A549 (cell line): Measurements from ENCODE around the gene C6orf132. TPM values are rescaled to one million over a fixed set of nuclear protein-coding genes. Genes with fewer than 3 reads are reported as not detected.

Experiments used
- ATAC-seq, 2 experiments: fragments of 200-7000 bp in 1 of 2; fragments of >200 bp in 1 of 2; cut with Nextera tagmentation in 1 of 2; cut with Tn5 transposase in 1 of 2; 3 replicates each; pipeline versions ENCODE4 v1.8.0 to v1.9.1; 2018 to 2020; ENCODE audit warnings: mild to moderate bottlenecking in 1 of 2, moderate library complexity in 1 of 2
- CTCF ChIA-PET: fragments of 300-600 bp; sonication (Branson Sonifier 250); formaldehyde crosslinking; extraction: SDS; loops from one replicate; lab custom pipeline; 2021; ENCODE audit warnings: antibody characterized with exemption, inconsistent platforms; lab: Yijun Ruan, JAX
- POLR2A ChIA-PET: fragments of 350-600 bp; formaldehyde crosslinking; extraction: SDS; loops from one replicate; lab custom pipeline; 2021; ENCODE audit warnings: antibody characterized with exemption, inconsistent platforms; lab: Yijun Ruan, JAX
- DNase-seq, 2 experiments: peaks; one replicate each; pipeline versions ENCODE4 v3.0.0 to v3.0.0-alpha.2; 2011 to 2016; ENCODE audit warnings: low read depth in 1 of 2, low spot score in 1 of 2
- FAIRE-seq: peaks from 2 replicates; lab custom pipeline; 2011; peaks lifted over from hg19 to GRCh38; lab: Jason Lieb, UNC
- H3K27ac ChIP-seq, 2 experiments: fragments of >200 bp; sonication (Bioruptor Twin); formaldehyde crosslinking; 3 replicates each; pipeline ENCODE4 v1.5.1; 2016 to 2017
- H3K4me1 ChIP-seq: fragments of >200 bp; sonication (Bioruptor Twin); formaldehyde crosslinking; 3 replicates; pipeline ENCODE4 v1.6.1; 2016
- H3K4me2 ChIP-seq: fragments of >200 bp; sonication (Bioruptor Twin); formaldehyde crosslinking; 3 replicates; pipeline ENCODE4 v1.6.1; 2016
- H3K4me3 ChIP-seq: fragments of >200 bp; sonication (Bioruptor Twin); formaldehyde crosslinking; 3 replicates; pipeline ENCODE4 v1.5.1; 2016
- H3K9me3 ChIP-seq: fragments of >200 bp; sonication (Bioruptor Twin); formaldehyde crosslinking; 3 replicates; pipeline ENCODE4 v1.6.1; 2016
- CBX8 ChIP-seq: fragments of 200-600 bp; sonication (generic); IDR thresholded peaks from 2 replicates; pipeline ENCODE4 v1.6.1; 2016
- ELK1 ChIP-seq: fragments of 150-350 bp; IDR thresholded peaks from 2 replicates; pipeline ENCODE4 v1.6.1; 2014; ENCODE audit warnings: low read depth, mild to moderate bottlenecking, low read length
- ESRRA ChIP-seq: fragments of 150-350 bp; IDR thresholded peaks from 2 replicates; pipeline ENCODE4 v1.6.1; 2014; ENCODE audit warnings: mild to moderate bottlenecking, low read length, borderline replicate concordance
- FOSB ChIP-seq: fragments of 250-450 bp; sonication (Bioruptor Pico); IDR thresholded peaks from 2 replicates; pipeline ENCODE4 v1.5.0; 2020; ENCODE audit warnings: mild to moderate bottlenecking, moderate library complexity
- FOSL2 ChIP-seq, 2 experiments: fragments of 450-650 bp in 1 of 2; fragments of >200 bp in 1 of 2; sonication (Bioruptor Twin) in 1 of 2; formaldehyde crosslinking; IDR thresholded peaks; 2 replicates each; pipeline versions ENCODE4 v1.5.0 to v1.6.1; 2016 to 2020; ENCODE audit warnings: mild to moderate bottlenecking in 1 of 2, moderate library complexity in 1 of 2
- HEYL ChIP-seq: fragments of 250-450 bp; sonication (Bioruptor Pico); IDR thresholded peaks from 2 replicates; pipeline ENCODE4 v1.8.0; 2021; ENCODE audit warnings: mild to moderate bottlenecking, moderate library complexity
- HOXB13 ChIP-seq: fragments of 250-450 bp; sonication (Bioruptor Pico); IDR thresholded peaks from 2 replicates; pipeline ENCODE4 v1.5.0; 2020; ENCODE audit warnings: low read depth, mild to moderate bottlenecking, moderate library complexity
- KDM1A ChIP-seq: fragments of 200-600 bp; sonication (generic); IDR thresholded peaks from 2 replicates; pipeline ENCODE4 v1.6.1; 2016; ENCODE audit warnings: low read depth, mild to moderate bottlenecking
- NPAS2 ChIP-seq: fragments of 250-450 bp; sonication (Bioruptor Pico); IDR thresholded peaks from 2 replicates; pipeline ENCODE4 v1.8.0; 2022; ENCODE audit warnings: mild to moderate bottlenecking, moderate library complexity, borderline replicate concordance
- PBX3 ChIP-seq: IDR thresholded peaks from 2 replicates; pipeline ENCODE4 v1.6.1; 2012
- POLR2A ChIP-seq: IDR thresholded peaks from 2 replicates; pipeline ENCODE4 v1.6.1; 2012; ENCODE audit warnings: mild to moderate bottlenecking, low read length
- RNF2 ChIP-seq: fragments of 200-600 bp; sonication (generic); IDR thresholded peaks from 2 replicates; pipeline ENCODE4 v1.6.1; 2016; ENCODE audit warnings: low read depth, mild to moderate bottlenecking, antibody characterized with exemption, moderate library complexity, borderline replicate concordance
- TFCP2L1 ChIP-seq: fragments of 250-450 bp; sonication (Bioruptor Pico); IDR thresholded peaks from 2 replicates; pipeline ENCODE4 v1.5.0; 2021; ENCODE audit warnings: mild to moderate bottlenecking
- TP53 ChIP-seq: fragments of 250-450 bp; sonication (Bioruptor Pico); IDR thresholded peaks from 2 replicates; pipeline ENCODE4 v1.5.0; 2021; ENCODE audit warnings: mild to moderate bottlenecking, moderate library complexity
- ZFP36 ChIP-seq: fragments of 450-650 bp; IDR thresholded peaks from 2 replicates; pipeline ENCODE4 v1.6.1; 2014; ENCODE audit warnings: borderline replicate concordance; ENCODE audit not compliant: partially characterized antibody
- ZNF302 ChIP-seq: fragments of 250-450 bp; sonication (Bioruptor Pico); IDR thresholded peaks from 2 replicates; pipeline ENCODE4 v1.9.0; 2021; ENCODE audit warnings: inconsistent platforms, mild to moderate bottlenecking, moderate library complexity
- WGBS: methylation state at CpG from one replicate; pipeline ENCODE4 v1.1.6; 2017; ENCODE audit errors: missing lambda C conversion rate; 5-methylcytosine and 5-hydroxymethylcytosine counted together
- polyA plus RNA-seq, 4 experiments: library from polyadenylated mRNA; depleted of rRNA in 3 of 4; stranded (reverse); fragments of >200 nt; fragmentation: RNase III in 1 of 4; extraction: RNeasy Plus Mini Kit Qiagen cat#74134 plus additional on column Dnase treatment in 1 of 4; gene quantifications; 2 replicates in 3 of 4; 3 replicates in 1 of 4; pipeline ENCODE4 v1.2.3, GENCODE V29; 2011 to 2017
- TF ChIP-seq, protein P1 (sequence below): fragments of 450-650 bp; IDR thresholded peaks from 2 replicates; pipeline ENCODE4 v1.6.1; 2014; ENCODE audit warnings: antibody characterized with exemption

The C6orf132 gene
- polyA plus RNA-seq, 2 of the 4 experiments (the other 2 are of a cell fraction) = 0.44 to 1.1 TPM

DNA sequence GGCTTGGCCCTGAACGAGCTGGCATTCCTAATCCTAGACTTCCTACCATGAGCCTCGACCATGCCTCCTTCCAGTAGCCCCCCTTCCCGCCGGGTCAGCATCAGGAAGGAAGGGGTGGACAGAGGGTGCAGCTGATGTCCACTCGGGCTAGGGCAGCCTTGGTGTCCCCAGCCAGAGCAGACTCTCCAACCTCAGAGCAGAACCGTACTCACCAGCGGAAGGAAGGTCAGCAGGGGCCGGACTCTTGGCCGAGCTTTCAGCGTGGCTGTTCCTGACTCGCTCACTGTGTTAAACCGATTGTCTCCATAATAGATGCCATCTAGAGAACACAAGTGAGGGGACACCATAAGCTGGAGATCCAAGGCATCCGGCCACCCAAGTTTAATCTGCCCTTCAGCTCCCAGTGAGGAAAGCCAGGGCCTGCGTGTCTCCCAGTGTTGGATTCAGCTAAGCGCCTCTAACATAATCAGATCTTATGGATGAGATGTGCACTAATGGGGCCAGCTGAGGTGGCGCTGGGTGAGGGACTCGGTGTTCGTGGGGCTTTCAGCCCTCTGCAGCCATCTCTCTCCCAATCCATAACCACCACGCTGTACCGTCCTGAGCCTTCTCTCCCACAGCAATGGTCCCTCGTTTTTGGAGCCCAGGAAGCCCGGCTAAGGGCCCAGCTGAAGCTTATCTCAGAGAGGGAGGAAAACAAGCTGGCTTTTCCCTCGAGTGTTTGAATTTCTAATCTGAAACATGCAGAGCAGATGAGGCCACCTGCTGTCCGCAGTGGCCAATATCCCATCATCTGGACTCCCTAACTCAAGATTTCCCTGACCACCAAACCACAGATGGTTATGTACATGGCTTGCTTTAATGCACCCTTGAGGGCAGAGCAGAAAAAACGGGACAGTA is 13.7 kb downstream of the C6orf132 start (continued):
- TF ChIP-seq NPAS2 (CRISPR knock-in tag) (no peak), HEYL (CRISPR knock-in tag) (no peak), TFCP2L1 (CRISPR knock-in tag) (no peak), HOXB13 (CRISPR knock-in tag) (no peak), RNF2 (no peak)

GRCh38 chr6:42125663-42126062 is 16.8 kb downstream of the C6orf132 start:
- no peak for DNase-seq
- H3K27ac ChIP-seq = no peak overlapping the region
- TF ChIP-seq ESRRA = no peak
- no peak for TF ChIP-seq KDM1A
- no peak for TF ChIP-seq ZFP36
- TF ChIP-seq PBX3 = no peak
- TF ChIP-seq POLR2A = no peak
- TF ChIP-seq, protein P1, sequence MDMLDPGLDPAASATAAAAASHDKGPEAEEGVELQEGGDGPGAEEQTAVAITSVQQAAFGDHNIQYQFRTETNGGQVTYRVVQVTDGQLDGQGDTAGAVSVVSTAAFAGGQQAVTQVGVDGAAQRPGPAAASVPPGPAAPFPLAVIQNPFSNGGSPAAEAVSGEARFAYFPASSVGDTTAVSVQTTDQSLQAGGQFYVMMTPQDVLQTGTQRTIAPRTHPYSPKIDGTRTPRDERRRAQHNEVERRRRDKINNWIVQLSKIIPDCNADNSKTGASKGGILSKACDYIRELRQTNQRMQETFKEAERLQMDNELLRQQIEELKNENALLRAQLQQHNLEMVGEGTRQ = no peak
- no peak for TF ChIP-seq CBX8
- TF ChIP-seq TP53 = no peak
- no peak for TF ChIP-seq ELK1
- TF ChIP-seq FOSL2 (IDR thresholded peaks at IDR 0.05) = no peak
- TF ChIP-seq FOSL2 (CRISPR knock-in tag; IDR thresholded peaks at IDR 0.05) = no peak
- no peak for TF ChIP-seq ZNF302 (CRISPR knock-in tag)
- TF ChIP-seq, all 56 proteins: peak for 0
- ChIA-PET CTCF (no interaction called here), POLR2A (no interaction called here)
- Histone ChIP-seq H3K4me3 (no peak overlapping the region), H3K9me3 (no peaks in the 10 kb centered on the region), H3K4me2 (no peak overlapping the region), H3K4me1 (peaks cover 24% of the 10 kb centered on the region)
- ATAC-seq (no peak), FAIRE-seq (no peak)
- WGBS = 83% methylated on average over 3 of the region's 3 CpGs

DNA sequence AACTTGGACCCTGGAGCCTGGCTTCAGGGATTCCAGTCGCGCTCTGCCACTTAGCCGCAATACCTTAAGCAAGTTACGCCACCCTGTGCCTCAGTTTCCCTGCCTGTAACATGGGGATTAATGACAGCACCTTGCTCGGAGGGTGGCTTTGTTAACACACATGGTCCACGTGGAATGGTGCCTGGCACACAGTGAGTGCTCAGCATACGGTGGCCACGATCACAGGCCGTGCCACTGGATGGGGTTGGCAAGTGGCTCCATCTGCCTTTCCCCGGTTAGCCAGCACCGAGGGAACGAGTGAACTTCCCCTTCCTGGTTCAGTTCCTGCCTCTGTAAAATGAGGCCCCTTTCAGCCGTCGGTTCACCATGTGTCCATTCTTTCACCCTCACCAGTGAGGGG is 17.2 kb downstream of the C6orf132 start:
- no peak overlapping the region for H3K4me2 ChIP-seq
- TF ChIP-seq, protein P1 = no peak
- TF ChIP-seq KDM1A (no peak), FOSB (CRISPR knock-in tag) (no peak)
- CTCF ChIA-PET = interaction anchor here (1.2 to 1.9 kb wide), 2 partner anchors 11 to 41 kb away, joined by 5 to 6 read pairs; no protein-coding TSS in a partner anchor
- FAIRE-seq (no peak), ATAC-seq (no peak), DNase-seq (no peak)
- no peak overlapping the region for H3K27ac ChIP-seq
- H3K9me3 ChIP-seq = no peaks in the 10 kb centered on the region
- POLR2A ChIA-PET = no interaction called here
- peaks cover 25% of the 10 kb centered on the region for H3K4me1 ChIP-seq
- H3K4me3 ChIP-seq = no peak overlapping the region
- 87% methylated on average over 14 of the region's 14 CpGs for WGBS
